NK-92 (cell line): ENCODE measurements around the gene IL17RB.

Experiments
- DNase-seq: peaks from one replicate; lab custom pipeline; 2025; ENCODE audit not compliant: unreplicated experiment; lab: John Stamatoyannopoulos, UW

Gene IL17RB

GRCh38 chr3:53858096-53858741 is 11.9 kb downstream of the IL17RB start:
- no peak for DNase-seq

- no peak for DNase-seq
Observed at GRCh38 chr3:53859178-53859577, 12.8 kb downstream of the IL17RB start.

GRCh38 chr3:53860196-53860595 is 13.8 kb downstream of the IL17RB start:
- DNase-seq, result no peak

DNA sequence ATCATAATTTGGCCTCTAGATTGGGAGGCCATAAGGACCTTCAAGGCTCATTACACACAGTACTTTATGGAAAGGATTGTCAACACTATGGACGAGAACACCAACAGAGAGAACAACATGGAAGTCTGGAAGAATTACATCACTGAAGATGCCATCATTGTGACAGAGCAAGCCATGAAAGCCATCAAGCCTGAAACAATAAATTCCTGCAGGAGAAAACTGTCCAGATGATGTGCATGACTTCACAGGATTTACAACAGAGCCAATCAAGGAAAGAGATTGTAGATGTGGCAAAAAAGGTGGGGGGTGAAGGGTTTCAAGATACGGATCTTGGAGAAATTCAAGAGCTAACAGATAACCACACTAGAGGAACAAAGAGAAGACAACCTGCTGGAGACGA is 15.9 kb downstream of the IL17RB start:
- DNase-seq, result no peak

- DNase-seq, result no peak
Observed at GRCh38 chr3:53863145-53863544, 16.8 kb downstream of the IL17RB start.

DNA sequence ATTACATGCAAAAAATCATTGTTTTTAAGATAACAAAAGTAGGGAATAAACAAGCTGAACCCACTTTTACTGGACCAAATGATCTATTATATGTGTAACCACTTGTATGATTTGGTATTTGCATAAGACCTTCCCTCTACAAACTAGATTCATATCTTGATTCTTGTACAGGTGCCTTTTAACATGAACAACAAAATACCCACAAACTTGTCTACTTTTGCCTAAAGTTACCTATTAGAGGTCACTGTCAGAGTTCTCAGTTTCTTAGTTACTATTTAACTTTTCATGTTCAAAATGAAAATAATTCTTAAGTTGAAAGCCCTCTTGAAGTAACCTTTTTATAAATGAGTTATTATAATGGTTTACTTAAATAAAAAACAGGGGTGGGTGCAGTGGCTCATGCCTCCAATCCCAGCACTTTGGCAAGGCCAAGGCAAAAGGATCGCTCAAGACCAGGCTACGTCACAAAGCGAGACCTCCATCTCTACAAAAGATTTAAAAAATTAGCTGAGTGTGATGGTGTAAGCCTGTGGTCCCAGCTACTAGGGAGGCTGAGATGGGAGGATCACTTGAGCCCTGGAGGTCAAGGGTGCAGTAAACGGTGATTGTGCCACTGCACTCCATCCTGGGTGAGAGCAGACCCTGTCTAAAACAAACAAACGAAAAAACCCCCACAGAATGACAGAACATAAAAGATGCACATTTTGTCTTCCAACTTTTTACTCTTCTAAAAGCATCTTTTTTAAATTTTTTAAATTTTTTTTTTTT is 19.5 kb downstream of the IL17RB start:
- no peak for DNase-seq

GRCh38 chr3:53880396-53881345 is 34.3 kb downstream of the IL17RB start:
- no peak for DNase-seq

DNA sequence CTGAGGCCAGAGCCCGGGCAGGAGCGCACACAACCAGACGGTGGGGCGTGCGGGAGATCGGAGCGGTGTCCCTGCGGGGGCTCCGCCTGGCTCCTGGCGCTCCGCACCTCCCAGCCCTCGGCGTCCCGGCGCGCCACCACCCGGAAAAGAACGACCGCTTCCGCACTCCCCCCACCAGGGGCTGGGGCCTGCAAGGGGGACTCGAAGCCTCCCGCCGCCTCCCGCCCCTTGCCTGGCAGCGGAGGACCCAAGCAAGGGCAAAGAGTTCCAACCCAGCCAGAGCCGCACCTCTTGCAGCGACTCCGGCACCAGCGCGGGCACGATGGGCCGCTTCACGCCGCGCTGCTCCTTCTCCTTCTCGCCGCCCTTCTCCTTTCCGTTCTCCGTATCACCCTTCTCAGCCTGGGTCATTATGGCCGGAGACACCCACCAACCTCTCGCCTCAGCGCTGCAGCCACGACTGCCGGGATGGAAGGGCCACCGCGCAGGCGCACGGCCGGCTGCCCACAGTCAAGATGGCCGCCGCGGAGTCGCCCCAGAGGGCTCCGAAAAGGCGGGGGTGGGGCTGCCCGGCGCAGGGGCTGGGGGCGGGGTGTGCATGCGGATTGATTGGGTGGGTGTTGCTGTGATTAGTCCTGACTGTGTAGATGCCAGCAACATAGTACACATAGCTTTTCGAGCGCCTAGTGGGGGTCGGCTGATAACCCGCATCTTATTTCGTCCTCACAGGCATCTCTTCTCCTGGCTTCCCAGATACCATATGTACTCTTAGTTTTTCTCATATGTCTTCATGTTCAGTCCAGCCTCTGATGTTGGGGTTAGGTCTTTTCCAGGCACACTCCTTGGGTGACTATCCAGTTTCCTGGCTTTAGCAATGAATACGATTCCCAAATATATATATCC is 35.6 kb downstream of the IL17RB start, which contains the start of gene ACTR8:
Gene ACTR8 (minus strand): TSS at position 462 of the 903 bp plus-strand sequence. CDS start 51 bp downstream, at position 411.
- no peak for DNase-seq

- DNase-seq, result no peak
Observed at GRCh38 chr3:53883008-53883407, 36.6 kb downstream of the IL17RB start.

DNA sequence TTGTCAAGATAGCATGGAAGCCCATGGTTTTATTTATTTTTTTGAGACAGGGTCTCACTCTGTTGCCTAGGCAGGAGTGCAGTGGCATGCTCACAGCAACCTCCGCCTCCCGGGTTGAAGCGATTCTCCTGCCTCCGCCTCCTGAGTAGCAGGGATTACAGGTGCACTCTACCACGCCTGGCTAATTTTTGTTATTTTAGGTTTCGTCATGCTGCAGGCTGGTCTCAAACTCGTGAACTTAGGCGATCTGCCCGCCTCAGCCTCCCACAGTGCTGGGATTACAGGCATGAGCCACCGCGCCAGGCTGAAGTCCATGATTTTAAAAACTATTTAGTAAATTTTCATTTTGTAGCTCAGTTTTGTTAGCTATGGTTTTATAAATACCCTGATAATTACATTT is 38.3 kb downstream of the IL17RB start:
- no peak for DNase-seq

GRCh38 chr3:53885239-53885638 is 38.9 kb downstream of the IL17RB start:
- DNase-seq, result no peak

DNA sequence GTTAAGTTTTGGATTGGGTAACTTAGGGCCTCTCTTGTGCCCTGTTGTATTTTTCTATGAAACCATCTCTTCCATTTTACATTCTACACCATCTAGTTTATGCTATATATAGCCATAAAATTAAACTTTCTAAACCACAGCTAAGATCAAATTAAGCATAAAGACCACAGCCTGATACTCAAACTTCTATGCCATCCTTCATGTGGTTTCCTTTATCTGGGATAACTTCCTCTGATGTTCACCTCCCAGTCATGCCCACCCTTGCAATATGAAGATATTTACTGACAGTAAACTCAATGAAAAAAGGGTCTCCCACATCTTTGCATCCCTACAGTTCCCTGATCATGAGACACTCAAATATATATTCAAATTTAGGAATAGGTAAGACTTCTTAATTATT is 41.1 kb downstream of the IL17RB start:
- DNase-seq, result no peak

GRCh38 chr3:53888232-53888631 is 41.9 kb downstream of the IL17RB start:
- no peak for DNase-seq

- DNase-seq, result no peak
Observed at GRCh38 chr3:53890726-53891475, 44.5 kb downstream of the IL17RB start.

GRCh38 chr3:53891497-53892285 is 45.3 kb downstream of the IL17RB start, which contains the start of gene SELENOK:
TSS of gene SELENOK (minus strand) at chr3:53891859.
- peak; percentile 71 for DNase-seq

GRCh38 chr3:53892286-53892637 is 45.9 kb downstream of the IL17RB start:
- DNase-seq, result no peak

DNA sequence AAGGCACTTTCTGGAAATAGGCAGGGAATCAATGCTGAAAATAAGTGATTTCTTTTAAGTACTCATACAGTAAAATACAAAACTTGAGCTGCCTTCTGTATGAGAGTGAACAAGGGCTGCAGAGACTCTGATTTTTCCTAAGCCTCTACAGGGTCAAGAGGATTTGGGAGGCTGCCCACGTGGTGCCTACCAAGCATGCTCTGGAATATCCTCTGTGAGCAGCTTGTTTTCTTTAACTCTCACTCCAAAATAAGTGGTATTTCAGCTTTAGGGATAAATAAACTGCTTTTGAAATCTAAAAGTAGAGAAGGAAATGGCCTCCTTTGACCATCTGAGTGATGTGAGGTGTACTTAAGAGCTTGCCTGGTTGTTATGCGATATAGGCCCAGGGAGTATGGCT is 53.4 kb downstream of the IL17RB start:
- DNase-seq, result no peak

- DNase-seq, result no peak
Observed at GRCh38 chr3:53900666-53901331, 54.4 kb downstream of the IL17RB start.
